Measurements from ENCODE around the gene RBMS1.

Gene RBMS1

GRCh38 chr2:160354677-160355076 lies 138.9 kb downstream of the RBMS1 start:
- DNase-seq: no peak

- no peak for DNase-seq
Measured at GRCh38 chr2:160353813-160354212, 139.8 kb downstream of the RBMS1 start.

DNA sequence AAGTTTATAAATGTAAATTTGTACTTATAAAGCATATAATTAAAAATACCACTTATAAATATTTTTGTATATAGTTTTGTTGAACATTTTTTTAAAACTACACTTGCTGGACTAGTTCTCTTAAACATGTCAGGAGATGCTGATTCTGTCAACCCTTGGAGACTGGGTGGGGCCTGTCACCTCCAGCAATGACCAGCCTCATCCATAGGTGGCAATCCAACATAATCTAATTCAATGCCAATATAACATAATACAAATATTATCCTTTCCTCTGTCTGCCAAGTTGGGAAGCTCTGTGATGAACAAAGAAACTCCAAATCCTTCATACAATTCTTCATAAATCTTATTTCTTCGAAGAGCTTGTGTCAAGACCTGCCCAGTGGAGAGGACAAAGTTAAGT lies 140.4 kb downstream of the RBMS1 start:
- DNase-seq: no peak

GRCh38 chr2:160352500-160352899 lies 141.1 kb downstream of the RBMS1 start:
- no peak for DNase-seq

DNA sequence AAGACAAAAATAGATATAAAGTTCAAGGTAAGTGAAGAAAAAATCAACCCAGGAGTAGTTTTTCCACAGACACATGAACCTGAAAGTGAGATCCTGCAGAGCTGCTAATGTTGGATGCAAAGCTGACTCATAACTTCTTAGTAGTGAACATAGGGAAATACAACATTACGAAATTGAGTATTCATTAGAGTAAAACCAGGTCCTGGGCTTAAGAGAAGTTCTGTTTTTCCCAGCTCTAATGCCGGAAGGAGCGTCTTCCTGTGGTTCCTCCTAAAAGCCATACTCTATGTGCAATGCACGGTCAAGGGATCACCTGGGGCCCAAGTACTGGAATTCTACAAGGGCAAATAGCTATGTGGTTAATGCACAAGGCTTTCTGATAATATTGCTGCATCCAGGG lies 141.7 kb downstream of the RBMS1 start:
- DNase-seq: no peak

DNA sequence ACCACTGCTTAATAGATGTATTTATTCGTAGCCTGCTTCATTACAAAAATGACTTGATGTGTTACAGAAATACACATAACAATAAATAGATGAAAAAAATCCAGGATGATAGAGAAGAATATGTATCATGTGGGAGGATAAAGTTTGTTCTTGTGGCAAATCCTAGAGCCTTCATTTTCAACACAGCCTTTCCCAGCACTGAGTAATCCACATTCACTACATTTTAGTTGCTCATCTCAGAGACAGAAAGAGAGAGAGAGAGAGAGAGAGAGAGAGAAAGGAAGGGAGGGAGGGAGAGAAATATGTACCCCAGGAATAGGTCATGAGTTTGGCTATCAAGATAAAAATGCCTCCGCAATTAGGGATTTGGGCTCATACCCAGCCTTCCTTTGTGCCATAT lies 144.3 kb downstream of the RBMS1 start:
- DNase-seq: no peak

- no peak for DNase-seq
Measured at GRCh38 chr2:160347269-160347863, 146.2 kb downstream of the RBMS1 start.

DNA sequence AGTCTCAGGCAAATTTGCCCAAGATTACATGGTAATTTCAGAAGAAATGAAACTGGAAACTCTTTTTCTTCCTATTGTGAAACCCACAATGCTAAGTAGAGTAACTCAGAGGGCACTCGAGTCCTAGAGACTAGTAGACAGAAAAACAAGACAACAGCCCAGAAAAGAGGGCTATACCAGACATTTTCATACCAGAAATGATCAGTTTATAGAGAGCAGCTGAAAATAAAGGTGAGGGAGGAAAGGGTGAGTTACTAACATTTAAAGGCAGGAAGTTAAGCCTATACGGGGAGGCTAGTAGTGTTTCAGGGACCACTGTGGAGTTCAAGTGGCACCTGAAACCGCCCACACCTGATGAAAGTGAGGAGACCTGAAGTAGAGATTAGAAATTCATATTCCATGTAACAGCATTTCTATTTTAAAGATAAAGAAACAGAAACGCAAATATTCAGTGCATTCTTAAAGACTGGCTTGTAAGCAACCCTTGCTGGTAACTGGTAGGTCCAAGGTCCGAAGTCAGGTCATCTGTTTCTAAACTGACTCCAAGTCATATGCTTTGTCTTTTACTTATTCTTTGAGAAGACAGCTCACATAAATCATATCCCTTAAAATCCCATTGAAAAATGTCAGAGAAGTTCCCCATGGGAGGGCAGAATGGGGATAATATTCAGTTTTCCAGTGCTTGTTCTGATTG lies 148.4 kb downstream of the RBMS1 start:
- DNase-seq: no peak

DNA sequence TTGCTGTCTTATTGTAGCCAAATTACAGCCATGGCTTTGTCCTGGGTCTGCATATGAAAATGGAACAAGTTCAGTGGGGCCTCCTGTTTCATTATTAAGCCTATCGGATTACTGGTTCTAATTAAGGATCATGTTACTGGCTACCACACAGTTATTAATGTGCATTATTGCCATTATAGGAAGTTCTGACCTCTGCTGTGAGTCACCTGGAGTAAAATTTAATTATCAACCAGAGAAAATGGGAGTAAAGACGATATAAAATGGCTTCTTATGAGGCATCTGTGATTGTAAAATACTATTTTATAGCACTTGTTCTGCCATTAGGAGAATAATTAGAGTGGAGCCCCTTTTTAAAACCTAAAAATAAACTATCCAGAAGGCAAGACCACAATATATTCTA lies 150.2 kb downstream of the RBMS1 start:
- no peak for DNase-seq

DNA sequence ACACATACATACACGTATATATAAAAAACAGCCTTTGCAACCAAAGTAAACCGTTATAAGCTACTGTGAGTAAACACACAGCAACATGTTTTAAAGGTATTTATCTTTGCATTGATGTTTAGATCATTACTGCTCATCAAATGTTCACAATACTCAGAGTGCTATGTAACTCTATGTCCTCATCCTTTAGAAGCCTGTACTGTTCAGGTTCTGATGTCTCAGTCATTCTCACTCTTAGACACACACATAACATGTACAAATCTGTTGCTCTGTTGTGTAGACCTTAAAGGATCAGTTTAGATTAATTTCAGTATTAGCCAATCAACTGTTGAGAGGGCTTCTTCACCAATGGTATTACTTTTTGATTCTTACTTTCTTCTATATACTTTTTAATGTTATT lies 153.9 kb downstream of the RBMS1 start:
- no peak for DNase-seq

DNA sequence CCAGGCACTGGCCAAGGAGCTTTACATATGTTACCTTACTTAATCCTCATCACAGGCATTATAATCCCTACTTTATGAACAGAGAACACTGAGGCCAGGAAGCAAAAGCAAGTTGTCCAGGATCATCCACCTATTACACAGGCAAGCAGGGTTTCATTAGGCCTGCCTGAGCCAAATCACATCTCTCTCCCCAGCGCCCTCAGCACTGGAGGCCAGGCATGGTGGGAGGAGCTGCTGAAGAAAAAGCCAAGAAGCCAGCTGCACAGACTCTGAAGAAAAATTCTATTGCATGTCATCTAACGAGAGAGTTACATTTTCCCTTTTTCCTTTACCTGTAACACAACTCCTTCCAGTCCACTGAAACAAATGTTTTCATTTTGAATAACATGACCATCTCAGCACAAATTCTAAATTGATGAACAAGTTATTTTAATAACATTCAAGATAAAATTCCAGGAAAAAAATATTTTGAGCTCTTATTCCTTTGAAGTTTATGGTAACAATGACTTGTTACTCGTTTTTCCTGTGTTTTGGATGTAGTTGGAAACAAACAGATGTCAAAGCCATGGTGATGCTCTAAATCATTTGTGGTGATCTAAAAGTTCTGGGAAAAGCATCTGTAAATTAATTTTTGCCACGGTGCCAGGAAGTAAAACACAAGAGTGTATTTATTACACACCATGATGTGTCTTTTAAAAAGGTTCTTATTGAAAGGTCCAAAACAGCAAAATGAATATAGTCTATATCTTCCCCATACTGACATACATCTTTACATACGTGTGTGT lies 154.5 kb downstream of the RBMS1 start:
- DNase-seq: no peak

DNA sequence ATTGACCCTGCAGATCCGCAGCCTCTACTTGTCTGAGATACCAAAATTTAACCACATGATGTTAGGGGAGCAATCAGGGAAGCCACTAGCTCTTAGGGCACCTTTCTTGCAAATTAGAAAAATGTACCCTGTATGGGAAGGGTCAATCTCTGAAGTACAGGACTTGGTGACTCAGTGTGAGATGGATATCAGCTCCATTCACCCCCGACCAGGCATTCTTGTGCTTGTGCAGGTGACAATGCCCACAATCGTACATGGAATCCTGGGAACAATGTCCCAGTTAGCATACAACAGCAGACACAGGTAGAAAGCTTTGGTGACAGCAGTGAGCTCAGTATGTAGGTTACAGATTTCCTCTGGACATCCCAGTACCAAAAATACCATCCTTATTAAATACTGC lies 155.9 kb downstream of the RBMS1 start:
- no peak for DNase-seq

GRCh38 chr2:160336635-160337034 lies 157.0 kb downstream of the RBMS1 start:
- DNase-seq: no peak

DNA sequence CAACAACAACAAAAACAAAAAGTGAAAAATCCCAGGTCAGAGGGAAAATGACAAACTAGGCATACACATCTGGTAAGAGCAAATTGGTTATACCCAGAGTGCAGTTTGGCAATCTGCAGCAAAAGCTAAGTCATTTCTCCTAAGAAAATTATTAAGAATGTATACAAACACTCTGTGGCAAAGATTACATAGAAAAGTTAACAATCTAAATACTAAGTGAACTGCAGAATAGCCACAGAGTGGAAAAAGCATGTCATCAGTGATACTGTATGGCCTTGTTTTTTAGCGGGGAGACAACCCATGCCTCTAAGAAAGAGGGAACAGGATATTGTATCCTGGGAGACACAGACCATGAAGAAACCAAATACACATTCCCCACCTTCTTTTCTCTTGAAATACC lies 157.5 kb downstream of the RBMS1 start:
- no peak for DNase-seq

DNA sequence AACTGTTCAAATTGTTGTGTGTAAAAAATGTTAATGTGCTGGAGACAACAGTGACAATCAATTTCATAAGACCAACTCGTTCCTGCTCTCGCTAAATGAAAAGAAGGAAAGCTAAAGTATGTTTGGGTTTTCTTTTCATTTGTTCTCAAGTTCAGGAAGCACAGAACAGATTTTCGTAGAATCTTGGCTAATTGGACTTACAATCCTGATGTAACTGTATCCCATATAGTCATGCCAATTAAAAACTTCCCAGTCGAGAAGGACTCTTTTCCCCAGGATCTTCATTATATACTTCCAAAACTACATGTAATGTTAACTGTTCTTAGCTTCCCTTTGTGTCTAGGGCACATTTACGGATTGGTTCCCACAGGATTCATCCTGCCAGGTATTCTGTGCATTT lies 158.2 kb downstream of the RBMS1 start:
- no peak for DNase-seq

- DNase-seq: no peak
Measured at GRCh38 chr2:160334028-160334741, 159.4 kb downstream of the RBMS1 start.

GRCh38 chr2:160333324-160334027 lies 160.1 kb downstream of the RBMS1 start:
- no peak for DNase-seq

GRCh38 chr2:160332318-160332717 lies 161.3 kb downstream of the RBMS1 start:
- DNase-seq: no peak

- no peak for DNase-seq
Measured at GRCh38 chr2:160331258-160332025, 162.2 kb downstream of the RBMS1 start.

GRCh38 chr2:160328811-160329527 lies 164.6 kb downstream of the RBMS1 start:
- DNase-seq: no peak

DNA sequence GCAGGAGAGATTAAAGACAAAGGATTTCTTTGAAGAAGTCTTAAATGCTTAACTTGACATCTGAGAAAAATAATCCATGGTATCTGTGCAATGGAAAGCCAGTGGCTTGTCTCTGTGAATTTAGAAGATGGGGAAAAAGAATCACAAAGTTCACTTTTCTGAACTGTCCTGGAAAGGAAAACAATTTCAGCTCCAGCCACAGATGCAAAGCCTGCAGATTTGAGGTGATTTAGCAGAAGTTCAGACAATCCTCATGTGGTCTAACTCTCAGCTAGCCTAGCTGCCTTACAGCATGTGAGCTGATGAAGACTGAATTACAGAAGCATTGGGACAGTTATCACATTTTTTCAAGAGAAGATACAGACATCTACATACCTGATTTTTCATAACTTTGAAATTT lies 166.8 kb downstream of the RBMS1 start:
- no peak for DNase-seq

Data from cerebellar nuclear complex (tissue), 1 donor.